GM12878 (cell line): ENCODE data around the gene DYNC1H1. TPM values are rescaled to one million over a fixed set of nuclear protein-coding genes. Genes with fewer than 3 reads are reported as not detected.
A peak's percentile ranks its signal among the peaks of the same experiment; 100 is the strongest.

Source experiments
- BACH1 ChIP-seq: fragments of 450-650 bp; IDR thresholded peaks from 2 replicates; pipeline ENCODE4 v1.6.1; 2017; ENCODE audit warnings: mild to moderate bottlenecking, borderline replicate concordance
- CTCF ChIP-seq, 3 experiments: IDR thresholded peaks in 2 of 3; conservative IDR thresholded peaks in 1 of 3; 2 replicates each; pipeline ENCODE4 v1.5.1; 2011; ENCODE audit warnings: low read depth in 3 of 3, low read length in 3 of 3, mild to moderate bottlenecking in 3 of 3, control low read depth in 2 of 3, moderate library complexity in 2 of 3, inconsistent platforms in 1 of 3, mixed read lengths in 1 of 3; ENCODE audit not compliant: control insufficient read depth in 2 of 3, insufficient read depth in 1 of 3; ENCODE audit errors: extremely low read depth in 1 of 3
- GATAD2B ChIP-seq: fragments of 450-650 bp; conservative IDR thresholded peaks from 2 replicates; pipeline ENCODE4 v1.6.1; 2017; ENCODE audit warnings: low read depth, mild to moderate bottlenecking, moderate library complexity
- MAX ChIP-seq: IDR thresholded peaks from 2 replicates; pipeline ENCODE4 v1.6.1; 2012; ENCODE audit warnings: low read depth, low read length, improper control_type of control experiment
- MEF2B ChIP-seq: fragments of 450-650 bp; IDR thresholded peaks from 2 replicates; pipeline ENCODE4 v1.6.1; 2018; ENCODE audit warnings: mild to moderate bottlenecking, moderate library complexity; ENCODE audit not compliant: partially characterized antibody, poor library complexity, severe bottlenecking
- MTA3 ChIP-seq: IDR thresholded peaks from 2 replicates; pipeline ENCODE4 v1.6.1; 2012; ENCODE audit warnings: low read length, inconsistent platforms, borderline replicate concordance
- NR2C1 ChIP-seq: fragments of 450-650 bp; IDR thresholded peaks from 2 replicates; pipeline ENCODE4 v1.6.1; 2017; ENCODE audit warnings: antibody characterized with exemption, mild to moderate bottlenecking, moderate library complexity
- PKNOX1 ChIP-seq: fragments of 450-650 bp; IDR thresholded peaks from 2 replicates; pipeline ENCODE4 v1.6.1; 2016; ENCODE audit warnings: mild to moderate bottlenecking
- SRF ChIP-seq, 2 experiments: IDR thresholded peaks; 2 replicates each; pipeline ENCODE4 v1.6.1; 2011; ENCODE audit warnings: low read depth in 2 of 2, low read length in 2 of 2, mild to moderate bottlenecking in 1 of 2, moderate library complexity in 1 of 2
- STAT1 ChIP-seq: fragments of 450-650 bp; conservative IDR thresholded peaks from 2 replicates; pipeline ENCODE4 v1.6.1; 2014; ENCODE audit warnings: antibody characterized with exemption, mild to moderate bottlenecking
- TCF3 ChIP-seq: IDR thresholded peaks from 2 replicates; pipeline ENCODE4 v1.6.1; 2012; ENCODE audit warnings: low read depth, mild to moderate bottlenecking, low read length, borderline replicate concordance; ENCODE audit not compliant: insufficient read depth
- TCF7 ChIP-seq: IDR thresholded peaks from 2 replicates; pipeline ENCODE4 v1.6.1; 2014; ENCODE audit warnings: antibody characterized with exemption, borderline replicate concordance
- polyA plus RNA-seq, 11 experiments: library from polyadenylated mRNA; depleted of rRNA in 4 of 11; unstranded in 6 of 11; stranded (reverse) in 5 of 11; fragments of >200 nt; fragmentation: Nextera tagmentation in 4 of 11; fragmentation: Illumina TruSeq in 1 of 11; extraction: Ambion mirVana in 4 of 11; extraction: Trizol in 1 of 11; gene quantifications; 1 replicate in 1 of 11; 2 replicates in 10 of 11; pipeline versions ENCODE4 v1.2.1 to v1.2.3, GENCODE V29; 2011 to 2016; ENCODE audit warnings: inconsistent platforms in 2 of 11, missing spikeins in 2 of 11, low read depth in 1 of 11
- total RNA-seq, 4 experiments: library from RNA; depleted of rRNA in 3 of 4; stranded (reverse); fragments of >200 nt in 3 of 4; fragmentation: Illumina TruSeq in 1 of 4; extraction: Trizol in 1 of 4; gene quantifications; 2 replicates each; pipeline versions ENCODE4 v1.2.1 to v1.2.3, GENCODE V29; 2013 to 2021

DYNC1H1 gene
- total and polyA plus RNA-seq, 10 of the 15 experiments (the other 5 are each of a cell fraction or from before 2014, with no cell fraction given): 38.4 to 291 (median 111) TPM

- 0 out of 2 replicates have a peak, but pooled peaks have one; percentile 45 for TF ChIP-seq GATAD2B
- TF ChIP-seq CTCF (IDR thresholded peaks at IDR 0.05 in 2 of 3, conservative IDR thresholded peaks at IDR 0.05 in 1 of 3; ENCODE audit: control insufficient read depth in 2 of 3, extremely low read depth in 1 of 3, insufficient read depth in 1 of 3, low read depth in 3 of 3, low read length in 3 of 3): peak; percentile 24 to 61 (median 38); a peak in 4 of 6 replicates
- TF ChIP-seq MTA3: no peak
- TF ChIP-seq SRF (IDR thresholded peaks at IDR 0.05; ENCODE audit: low read depth in 2 of 2, low read length in 2 of 2): 0 out of 4 replicates have a peak, but pooled peaks of 1 of the 2 experiments have one; percentile 17
- TF ChIP-seq TCF3: no peak
- no peak for TF ChIP-seq MAX
- TF ChIP-seq BACH1: peak; percentile 26; the same call in 1 of the 2 replicates
- peak; percentile 49; the same call in 1 of the 2 replicates for TF ChIP-seq PKNOX1
- no peak for TF ChIP-seq STAT1
- TF ChIP-seq MEF2B: peak; percentile 30
- TF ChIP-seq TCF7: no peak
- no peak for TF ChIP-seq NR2C1
Measured at GRCh38 chr14:101992708-101993107, 28.3 kb downstream of the DYNC1H1 start (continued).
